GM21381 (cell line): ENCODE measurements around the gene CIB4.

ENCODE experiments used
- ATAC-seq: cut with Tn5 transposase; IDR thresholded peaks from one replicate; pipeline ENCODE4 v1.9.1; 2021; ENCODE audit warnings: mild to moderate bottlenecking, moderate library complexity; ENCODE audit not compliant: unreplicated experiment

CIB4 gene

GRCh38 chr2:26557244-26557925 is 83.8 kb downstream of the CIB4 start:
- ATAC-seq: no peak

GRCh38 chr2:26556309-26557243 is 84.6 kb downstream of the CIB4 start:
- no peak for ATAC-seq

GRCh38 chr2:26555246-26556133 is 85.7 kb downstream of the CIB4 start:
- no peak for ATAC-seq

- no peak for ATAC-seq
These were observed 88.4 kb downstream of the CIB4 start for GRCh38 chr2:26552641-26553374.

GRCh38 chr2:26550276-26551015 is 90.7 kb downstream of the CIB4 start:
- ATAC-seq: no peak

- ATAC-seq: no peak
These were observed 98.3 kb downstream of the CIB4 start for GRCh38 chr2:26542676-26543505.

GRCh38 chr2:26542194-26542455 is 99.0 kb downstream of the CIB4 start:
- ATAC-seq: no peak

GRCh38 chr2:26541401-26542193 is 99.6 kb downstream of the CIB4 start:
- no peak for ATAC-seq

GRCh38 chr2:26540961-26541360 is 100.2 kb downstream of the CIB4 start:
- ATAC-seq: no peak

- ATAC-seq: no peak
These were observed 100.9 kb downstream of the CIB4 start for GRCh38 chr2:26540306-26540705.

- no peak for ATAC-seq
These were observed 103.2 kb downstream of the CIB4 start for GRCh38 chr2:26537826-26538475.

- no peak for ATAC-seq
These were observed 103.9 kb downstream of the CIB4 start for GRCh38 chr2:26537069-26537825.

- ATAC-seq: no peak
These were observed 104.6 kb downstream of the CIB4 start for GRCh38 chr2:26536371-26537068.

GRCh38 chr2:26535663-26536275 is 105.4 kb downstream of the CIB4 start:
- no peak for ATAC-seq

GRCh38 chr2:26534865-26535662 is 106.1 kb downstream of the CIB4 start:
- ATAC-seq: no peak
